HG03432 (cell line): ENCODE results near the gene NACAD.

ENCODE experiments used
- ATAC-seq: cut with Tn5 transposase; IDR thresholded peaks from one replicate; pipeline ENCODE4 v1.9.1; 2021; ENCODE audit warnings: mild to moderate bottlenecking, moderate library complexity; ENCODE audit not compliant: unreplicated experiment

NACAD gene

DNA sequence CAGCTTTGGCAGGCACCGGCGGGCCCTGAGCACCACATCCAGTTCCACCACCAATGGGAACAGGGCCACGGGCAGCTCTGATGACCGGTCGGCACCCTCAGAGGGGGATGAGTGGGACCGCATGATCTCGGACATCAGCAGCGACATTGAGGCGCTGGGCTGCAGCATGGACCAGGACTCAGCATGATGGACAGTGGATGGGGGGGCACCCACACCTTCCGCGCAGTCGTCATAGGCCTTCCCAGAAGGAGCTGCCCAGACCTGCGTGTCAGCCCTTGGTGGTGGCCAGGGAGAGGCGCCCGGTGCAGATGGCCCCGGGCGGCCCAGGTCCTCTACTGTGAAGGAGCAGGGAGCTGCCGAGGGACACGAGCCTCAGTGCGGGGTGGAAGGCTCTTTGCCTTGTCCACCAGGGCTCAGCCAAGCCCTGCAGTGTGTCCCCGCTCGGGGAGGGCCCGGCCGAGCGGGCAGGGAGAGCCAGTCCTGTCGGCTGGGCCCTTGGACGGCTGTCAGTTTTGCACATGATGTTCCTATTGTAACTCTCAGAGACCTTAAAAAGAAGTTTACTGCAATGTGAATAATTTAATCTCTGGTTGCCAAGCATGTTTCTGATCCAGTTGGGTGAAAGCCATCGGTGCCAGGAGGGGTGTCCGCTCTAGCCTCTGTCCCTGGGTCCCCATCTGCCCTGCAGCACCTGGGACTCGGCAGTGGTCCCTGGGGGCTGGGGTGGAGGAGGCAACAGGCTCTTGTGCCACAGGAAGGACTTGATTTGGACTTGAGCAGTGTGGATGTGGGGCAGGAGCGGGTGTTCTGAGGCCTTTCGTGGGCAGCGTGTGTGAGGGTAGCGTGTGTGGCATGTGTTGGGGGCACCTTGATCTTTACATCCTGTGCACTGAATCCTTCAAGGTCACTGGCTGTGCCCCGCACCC lies 12.6 kb downstream of the NACAD start:
- ATAC-seq: no peak

DNA sequence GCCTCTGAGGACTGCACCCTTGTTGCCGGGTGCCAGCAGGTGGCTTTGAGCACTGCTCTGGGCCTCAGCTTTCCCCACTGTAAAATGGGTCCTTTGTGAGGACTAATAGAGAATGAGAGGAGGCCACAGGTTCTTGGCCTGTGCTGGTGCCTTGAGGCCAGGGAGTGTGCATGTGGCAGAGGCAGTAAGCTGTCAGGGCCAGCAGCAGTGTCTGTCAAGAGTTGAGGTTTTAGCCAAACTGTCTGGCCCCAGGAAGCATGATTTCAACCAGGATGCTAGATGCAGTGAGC lies 13.5 kb downstream of the NACAD start:
- no peak for ATAC-seq

DNA sequence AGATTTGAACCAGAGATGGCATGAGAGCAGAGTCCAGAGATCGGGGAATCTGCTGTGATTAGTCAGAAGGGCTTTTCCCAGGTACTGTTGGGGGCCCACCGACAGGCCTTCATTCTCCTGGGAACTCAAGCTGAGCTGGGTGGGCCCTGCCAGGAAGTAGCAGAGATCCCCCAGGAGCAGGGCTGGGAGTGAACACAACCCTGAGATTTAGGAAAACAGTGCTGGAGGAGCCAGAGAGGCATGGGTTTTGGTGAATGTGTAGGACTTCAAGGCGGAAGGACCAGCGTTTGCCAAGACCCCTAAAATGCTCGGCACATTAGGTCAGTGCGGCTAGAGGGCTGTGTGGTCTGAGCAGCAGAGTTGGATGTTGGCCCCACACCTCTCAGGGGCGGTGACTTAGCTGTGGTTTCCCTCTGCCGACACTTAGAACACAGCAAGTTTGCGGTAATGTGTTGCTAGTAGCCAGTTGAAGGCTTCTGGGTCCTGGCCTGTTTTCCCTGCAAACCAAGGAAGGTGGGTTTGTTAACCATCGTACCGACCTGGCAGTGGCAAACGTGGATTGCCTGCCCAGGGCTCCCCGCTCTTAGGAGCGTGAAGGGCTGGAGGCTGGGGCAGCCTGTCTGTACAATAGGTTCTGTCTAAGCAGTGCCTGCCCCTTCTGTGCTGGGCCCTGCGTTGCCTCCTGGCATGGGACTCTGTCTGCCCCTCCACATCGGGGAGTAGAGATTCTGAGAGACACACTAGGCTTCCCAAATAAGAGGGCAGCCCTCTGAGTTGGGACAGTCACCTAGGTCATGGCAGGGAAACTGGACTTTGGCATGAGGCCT lies 14.0 kb downstream of the NACAD start:
- no peak for ATAC-seq

DNA sequence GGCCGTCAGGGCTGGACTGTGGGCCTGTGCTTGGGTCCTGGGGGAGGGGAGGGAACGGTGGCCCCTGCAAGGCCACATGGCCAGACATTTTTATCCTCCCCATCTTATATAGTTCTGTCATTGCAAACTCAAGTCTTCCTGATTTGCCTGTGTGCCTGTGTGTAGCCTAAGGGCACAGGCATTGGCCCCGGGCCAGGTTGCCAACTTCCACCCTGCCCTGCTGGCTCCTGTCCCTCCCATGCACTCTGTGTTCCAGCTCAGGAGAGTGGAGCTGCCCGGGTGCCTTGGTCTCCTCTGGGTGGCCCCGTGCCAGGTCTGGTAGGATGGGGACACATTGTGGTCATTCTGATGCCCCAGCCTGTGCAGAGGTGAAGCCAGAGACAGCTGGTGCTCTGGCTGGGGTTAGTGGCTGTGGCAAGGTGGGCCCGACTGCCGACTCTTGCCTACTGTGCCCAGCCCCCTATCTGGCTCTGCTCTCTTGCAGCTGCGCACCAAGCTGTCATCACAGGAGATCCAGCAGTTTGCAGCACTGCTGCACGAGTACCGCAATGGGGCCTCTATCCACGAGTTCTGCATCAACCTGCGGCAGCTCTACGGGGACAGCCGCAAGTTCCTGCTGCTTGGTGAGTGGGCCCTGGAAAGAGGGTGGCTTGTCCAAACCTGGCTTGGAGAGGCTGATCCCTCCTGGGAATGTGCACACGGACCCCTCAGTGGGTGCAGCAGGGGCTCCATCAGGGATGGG lies 14.8 kb downstream of the NACAD start:
- ATAC-seq: no peak

DNA sequence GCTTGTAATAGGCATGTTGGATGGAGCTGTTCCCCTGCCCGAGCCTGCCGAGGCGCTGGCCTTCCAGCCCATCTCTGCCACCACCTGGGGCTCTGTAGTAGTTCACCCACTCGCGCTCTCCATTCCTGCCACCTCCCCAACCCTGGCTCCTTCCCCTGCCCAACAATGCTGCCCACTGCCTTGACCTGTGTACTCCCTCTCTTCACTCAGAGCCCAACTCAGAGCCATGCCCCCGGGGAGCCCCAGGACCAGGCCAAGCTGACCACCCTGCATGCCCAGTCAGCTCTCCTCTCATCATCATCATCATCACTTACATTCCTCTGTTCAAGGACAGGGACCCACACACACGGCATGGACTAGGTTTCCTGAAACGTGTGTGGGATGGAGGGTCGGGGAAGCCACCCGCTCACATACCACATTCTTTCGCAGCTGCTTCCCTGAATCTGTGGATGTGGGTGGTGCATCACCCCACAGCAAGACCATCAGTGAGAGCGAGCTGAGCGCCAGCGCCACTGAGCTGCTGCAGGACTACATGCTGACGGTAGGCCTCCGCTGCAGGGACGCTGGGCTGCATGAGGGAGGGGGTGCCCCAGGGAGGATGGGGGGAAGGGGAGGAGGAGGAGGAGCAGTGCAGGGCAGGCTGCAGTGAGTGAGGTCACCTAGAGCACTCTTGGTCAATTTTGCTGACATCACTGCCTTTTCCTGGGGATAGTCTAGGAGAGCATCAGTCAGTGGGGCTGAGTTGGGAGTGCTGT lies 15.6 kb downstream of the NACAD start:
- no peak for ATAC-seq

- ATAC-seq: no peak
Measured at GRCh38 chr7:45072131-45073030, 16.4 kb downstream of the NACAD start.

- no peak for ATAC-seq
Measured at GRCh38 chr7:45071528-45071927, 17.2 kb downstream of the NACAD start.

DNA sequence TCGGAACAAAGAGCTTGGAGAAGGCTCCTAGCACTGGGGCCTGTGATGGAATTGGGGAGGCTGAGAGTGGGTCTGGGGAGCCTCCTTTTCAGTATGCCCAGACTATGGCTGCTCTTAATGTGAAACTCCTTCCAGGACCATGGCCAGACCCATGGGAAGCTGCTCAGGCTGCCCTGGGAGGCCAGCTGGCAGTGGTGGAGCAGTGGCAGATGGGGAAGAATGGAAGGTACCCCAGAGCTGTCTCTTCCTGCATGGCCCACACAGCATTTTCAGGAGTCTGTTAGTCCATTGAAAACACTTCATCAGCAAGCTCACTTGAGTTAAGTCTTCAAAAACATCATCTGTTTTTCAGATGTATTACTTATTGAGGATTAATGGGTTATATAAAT lies 18.5 kb downstream of the NACAD start:
- no peak for ATAC-seq

DNA sequence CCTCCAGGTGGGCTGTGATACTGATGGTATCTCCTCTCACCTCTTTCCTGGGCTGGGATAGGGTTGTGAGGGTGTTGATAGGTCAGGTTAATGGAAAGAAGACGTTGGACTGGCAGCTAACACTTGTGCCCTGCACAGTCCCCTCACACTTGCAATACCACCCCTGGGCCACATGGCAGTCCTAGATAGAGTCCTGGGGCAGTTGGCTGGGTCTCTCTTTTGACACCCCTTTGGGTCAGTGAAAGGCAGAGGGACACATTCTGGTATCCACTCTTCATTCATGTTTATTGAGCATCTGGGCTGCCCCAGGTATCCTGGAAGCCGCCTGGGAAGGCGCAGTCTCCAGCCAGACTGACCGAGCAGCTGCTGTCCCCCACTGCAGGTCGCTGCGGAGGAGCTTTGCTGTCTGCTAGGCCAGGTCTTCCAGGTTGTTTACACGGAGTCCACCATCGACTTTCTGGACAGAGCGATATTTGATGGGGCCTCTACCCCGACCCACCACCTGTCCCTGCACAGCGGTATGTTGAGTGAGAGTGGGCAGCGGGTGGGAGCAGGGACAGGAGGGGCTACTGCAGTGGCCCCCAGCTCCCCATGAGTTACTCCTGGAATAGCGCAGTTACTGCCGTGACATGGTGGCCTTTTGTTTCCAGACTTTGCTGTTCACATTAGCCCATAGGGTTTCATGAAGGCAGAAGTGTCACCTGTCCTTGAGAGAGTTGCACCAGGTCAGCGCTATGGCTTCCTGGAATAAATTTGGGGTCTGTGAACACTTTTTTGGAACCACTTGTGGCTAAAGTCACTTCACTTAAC lies 19.1 kb downstream of the NACAD start:
- ATAC-seq: no peak

GRCh38 chr7:45068236-45069023 lies 20.3 kb downstream of the NACAD start:
- no peak for ATAC-seq

GRCh38 chr7:45067582-45067981 lies 21.2 kb downstream of the NACAD start:
- no peak for ATAC-seq

DNA sequence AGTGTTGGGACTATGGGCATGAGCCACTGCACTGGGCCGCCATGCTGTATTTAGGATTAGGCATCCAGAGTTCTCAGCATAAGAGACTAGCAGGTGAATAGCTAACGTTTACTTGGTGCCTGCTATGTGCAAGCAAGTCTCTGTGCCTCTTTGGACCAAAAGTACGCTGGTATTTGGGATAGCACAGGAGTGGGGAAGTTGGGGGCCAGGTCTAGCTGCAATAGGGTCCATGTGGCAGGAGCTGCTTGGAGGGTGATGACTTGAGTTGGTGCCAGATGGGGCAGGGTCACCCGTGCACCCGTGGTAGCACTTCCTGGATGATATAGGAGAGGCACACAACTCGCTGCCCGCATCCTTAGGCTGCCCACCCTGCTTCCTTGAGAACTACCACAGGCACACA lies 22.4 kb downstream of the NACAD start:
- ATAC-seq: no peak

DNA sequence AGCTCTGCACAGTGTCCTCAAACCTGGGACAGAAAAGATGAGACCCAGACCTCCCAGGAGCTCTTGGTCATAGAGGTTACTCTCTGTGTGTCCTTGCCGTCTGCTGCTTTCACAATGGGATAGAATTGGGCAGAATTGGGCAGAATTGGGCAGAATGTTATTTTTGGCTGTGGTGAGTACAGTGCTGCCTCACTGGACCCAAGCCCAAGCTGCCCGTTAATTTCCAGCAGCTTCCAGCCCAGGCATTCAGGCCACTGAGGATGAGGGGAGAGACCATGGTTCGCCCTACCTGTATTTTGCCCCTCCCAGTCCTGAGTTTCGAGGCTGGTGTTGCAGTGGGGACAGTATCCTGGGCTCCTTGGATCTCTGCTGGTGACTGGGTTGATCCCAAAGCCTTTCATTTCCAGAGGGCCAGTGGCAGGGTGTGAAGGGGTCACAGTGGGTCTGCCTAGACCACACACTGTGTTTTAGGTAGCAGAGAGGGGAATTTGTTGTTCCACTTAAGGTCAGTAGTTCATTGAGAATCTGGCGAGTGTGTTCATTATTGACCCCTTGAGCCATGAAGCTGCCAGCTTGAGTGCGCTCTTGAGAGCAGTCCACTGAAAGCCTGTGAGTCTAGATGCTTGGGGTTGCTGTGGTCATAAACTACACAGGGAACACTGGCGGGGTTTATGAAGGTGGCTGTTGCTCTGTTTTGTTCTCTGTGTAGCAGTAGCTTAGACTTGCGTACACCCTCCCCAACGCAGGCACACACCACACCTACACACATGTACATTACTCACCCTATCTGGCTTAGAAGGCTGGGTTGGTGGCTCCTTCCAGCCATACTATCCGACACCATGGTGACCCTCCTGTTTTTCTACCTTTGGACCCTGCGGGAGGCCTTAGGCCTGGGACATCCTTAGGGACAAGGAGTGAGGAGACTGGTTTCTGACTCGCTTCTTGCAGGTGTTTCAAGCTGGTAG lies 23.5 kb downstream of the NACAD start:
- ATAC-seq: no peak

GRCh38 chr7:45064047-45064725 lies 24.6 kb downstream of the NACAD start:
- no peak for ATAC-seq

- no peak for ATAC-seq
Measured at GRCh38 chr7:45061806-45062425, 26.9 kb downstream of the NACAD start.

- no peak for ATAC-seq
Measured at GRCh38 chr7:45061352-45061751, 27.4 kb downstream of the NACAD start.
